Upper lobe of right lung (tissue), 1 donor: ENCODE measurements around the gene CEP72. TPM values are rescaled to one million over a fixed set of nuclear protein-coding genes. Genes with fewer than 3 reads are reported as not detected.

Experiments
- ATAC-seq: fragments of 200-7000 bp; cut with Tn5 transposase; one replicate; pipeline ENCODE4 v1.9.1; 2020; ENCODE audit warnings: mild to moderate bottlenecking, moderate library complexity
- DNase-seq: peaks from one replicate; pipeline ENCODE4 v3.0.0-alpha.2; 2020
- H3K27ac ChIP-seq: fragments of 200-600 bp; one replicate; pipeline ENCODE4 v1.8.0; 2022
- H3K27me3 ChIP-seq: fragments of 200-600 bp; one replicate; pipeline ENCODE4 v1.8.0; 2022; ENCODE audit warnings: mild to moderate bottlenecking
- H3K36me3 ChIP-seq: fragments of 200-600 bp; one replicate; pipeline ENCODE4 v1.8.0; 2022
- H3K4me1 ChIP-seq: fragments of 200-600 bp; one replicate; pipeline ENCODE4 v1.8.0; 2022
- H3K4me3 ChIP-seq: fragments of 200-600 bp; one replicate; pipeline ENCODE4 v1.8.0; 2022; ENCODE audit warnings: mild to moderate bottlenecking
- H3K9me3 ChIP-seq: fragments of 200-600 bp; one replicate; pipeline ENCODE4 v1.8.0; 2022
- intact Hi-C: fragments of 100-400 bp; cut with DNase I; formaldehyde crosslinking; loops from one replicate; pipeline ENCODE4 v1.11.0; 2022
- total RNA-seq: library from RNA; stranded (reverse); fragmentation: NEBNext Ultra II Directional; extraction: Animal tissue kit (Norgen Biotek cat#: 25700); gene quantifications from one replicate; pipeline ENCODE4 v1.2.1, GENCODE V29; 2021
- TF ChIP-seq, protein P1 (sequence below): fragments of 200-600 bp; IDR thresholded peaks from one replicate; pipeline ENCODE4 v1.8.0; 2022; ENCODE audit warnings: antibody characterized with exemption
- donor health status: DM: no; HTN: yes; CAD: no; lungs with severe emphysema.

The CEP72 gene
- total RNA-seq, 1 donor from 2014 or later = 13.2 TPM

DNA sequence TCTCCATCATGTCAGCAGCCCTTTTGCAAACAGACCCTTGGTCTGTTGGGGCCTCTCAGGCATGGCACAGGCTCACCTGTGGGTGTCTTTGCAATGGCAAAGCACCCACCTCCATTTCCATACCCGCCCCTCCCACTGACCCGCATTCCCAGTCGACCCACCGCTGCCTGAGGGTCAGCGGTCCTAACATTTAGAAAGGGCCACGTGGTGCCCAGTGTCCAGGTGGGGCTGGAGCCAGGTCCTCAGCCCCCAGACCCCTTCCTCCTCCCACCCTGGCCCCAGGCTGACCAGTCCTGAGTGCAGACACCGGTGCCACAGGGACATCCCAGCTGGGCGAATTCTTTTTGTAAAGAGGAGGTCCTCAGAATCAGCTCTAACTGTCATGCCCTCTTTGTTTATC lies 43.3 kb upstream of the CEP72 start:
- DNase-seq = no peak
- Histone ChIP-seq H3K27me3 (peaks cover 59% of the 10 kb centered on the region), H3K9me3 (no peaks in the 10 kb centered on the region), H3K4me1 (no peaks in the 10 kb centered on the region), H3K4me3 (no peak overlapping the region), H3K27ac (no peak overlapping the region), H3K36me3 (no peaks in the 10 kb centered on the region)
- TF ChIP-seq, protein P1, sequence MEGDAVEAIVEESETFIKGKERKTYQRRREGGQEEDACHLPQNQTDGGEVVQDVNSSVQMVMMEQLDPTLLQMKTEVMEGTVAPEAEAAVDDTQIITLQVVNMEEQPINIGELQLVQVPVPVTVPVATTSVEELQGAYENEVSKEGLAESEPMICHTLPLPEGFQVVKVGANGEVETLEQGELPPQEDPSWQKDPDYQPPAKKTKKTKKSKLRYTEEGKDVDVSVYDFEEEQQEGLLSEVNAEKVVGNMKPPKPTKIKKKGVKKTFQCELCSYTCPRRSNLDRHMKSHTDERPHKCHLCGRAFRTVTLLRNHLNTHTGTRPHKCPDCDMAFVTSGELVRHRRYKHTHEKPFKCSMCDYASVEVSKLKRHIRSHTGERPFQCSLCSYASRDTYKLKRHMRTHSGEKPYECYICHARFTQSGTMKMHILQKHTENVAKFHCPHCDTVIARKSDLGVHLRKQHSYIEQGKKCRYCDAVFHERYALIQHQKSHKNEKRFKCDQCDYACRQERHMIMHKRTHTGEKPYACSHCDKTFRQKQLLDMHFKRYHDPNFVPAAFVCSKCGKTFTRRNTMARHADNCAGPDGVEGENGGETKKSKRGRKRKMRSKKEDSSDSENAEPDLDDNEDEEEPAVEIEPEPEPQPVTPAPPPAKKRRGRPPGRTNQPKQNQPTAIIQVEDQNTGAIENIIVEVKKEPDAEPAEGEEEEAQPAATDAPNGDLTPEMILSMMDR = no peak
- ATAC-seq = no peak
- intact Hi-C loops = no loop called here

DNA sequence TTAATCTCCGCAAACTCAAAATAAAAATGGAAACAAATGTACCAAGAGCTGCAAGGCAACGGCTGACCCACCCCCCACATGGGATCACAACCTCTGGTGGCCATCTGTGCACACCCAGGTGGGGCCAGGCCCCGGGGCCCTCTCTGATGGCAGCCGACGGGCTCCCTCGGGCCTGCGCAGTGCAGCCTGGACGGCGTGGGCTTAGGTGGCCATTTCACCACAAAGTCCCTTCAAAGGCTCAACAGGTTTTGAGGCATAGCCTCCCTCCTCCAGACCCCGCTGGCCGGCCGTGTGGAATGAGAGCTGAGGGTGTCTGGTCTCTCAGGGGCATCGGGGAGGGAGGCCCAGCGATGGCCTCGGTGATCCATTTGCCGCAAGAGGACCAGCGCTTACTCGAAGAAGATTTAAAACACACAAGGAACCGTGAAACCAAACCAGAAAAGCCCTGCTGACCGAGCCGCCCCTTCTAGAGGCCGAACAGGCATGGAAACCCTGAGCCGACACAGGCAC lies 42.7 kb upstream of the CEP72 start:
- intact Hi-C loops = no loop called here
- Histone ChIP-seq H3K27ac (no peak overlapping the region), H3K27me3 (peaks cover 64% of the 10 kb centered on the region), H3K9me3 (no peaks in the 10 kb centered on the region), H3K4me1 (no peaks in the 10 kb centered on the region), H3K36me3 (no peaks in the 10 kb centered on the region), H3K4me3 (no peak overlapping the region)
- ATAC-seq = no peak
- TF ChIP-seq, protein P1 = no peak
- no peak for DNase-seq

DNA sequence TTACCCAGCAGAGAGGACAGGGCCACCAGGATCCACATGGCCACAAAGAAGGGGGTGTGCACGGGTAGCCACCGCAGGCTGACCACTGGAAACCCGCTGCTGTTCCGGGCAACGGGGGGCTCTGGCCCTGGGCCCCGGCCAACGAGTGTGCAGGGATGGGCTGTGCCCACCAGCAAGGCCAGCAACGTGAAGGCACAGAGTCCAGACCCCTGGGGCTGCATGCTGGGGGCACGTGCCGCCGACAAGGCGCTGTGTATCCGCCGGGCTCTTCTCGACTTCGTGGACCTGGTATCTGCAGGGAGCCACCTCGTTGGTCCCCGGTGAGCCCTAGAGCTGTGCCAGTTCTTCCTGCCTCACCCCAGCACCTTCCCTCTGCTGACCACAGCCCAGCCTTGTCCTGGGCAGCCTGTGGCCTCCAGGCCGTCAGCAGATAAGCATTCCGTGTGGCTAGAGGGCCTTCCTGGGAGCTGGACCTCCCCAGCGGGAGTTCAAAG lies 42.2 kb upstream of the CEP72 start:
- H3K4me3 ChIP-seq = no peak overlapping the region
- no peak overlapping the region for H3K27ac ChIP-seq
- H3K4me1 ChIP-seq = no peaks in the 10 kb centered on the region
- TF ChIP-seq, protein P1 = no peak
- DNase-seq = no peak
- peaks cover 64% of the 10 kb centered on the region for H3K27me3 ChIP-seq
- intact Hi-C loops = no loop called here
- ATAC-seq = no peak
- H3K36me3 ChIP-seq = no peaks in the 10 kb centered on the region
- no peaks in the 10 kb centered on the region for H3K9me3 ChIP-seq

DNA sequence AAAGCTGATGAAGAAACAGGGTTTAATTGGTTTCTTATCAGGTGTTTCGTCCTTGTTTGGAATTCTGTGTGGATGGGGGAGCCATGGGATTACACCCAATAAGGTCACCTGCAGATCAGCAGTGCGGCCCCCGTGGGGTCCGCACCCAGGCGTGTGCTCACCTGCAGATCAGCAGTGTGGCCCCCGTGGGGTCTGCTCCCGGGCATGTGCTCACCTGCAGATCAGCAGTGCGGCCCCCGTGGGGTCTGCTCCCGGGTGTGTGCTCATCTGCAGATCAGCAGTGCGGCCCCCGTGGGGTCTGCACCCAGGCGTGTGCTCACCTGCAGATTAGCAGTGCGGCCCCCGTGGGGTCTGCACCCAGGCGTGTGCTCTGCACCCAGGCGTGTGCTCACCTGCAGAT lies 41.7 kb upstream of the CEP72 start:
- Histone ChIP-seq H3K4me1 (no peaks in the 10 kb centered on the region), H3K27me3 (peaks cover 64% of the 10 kb centered on the region), H3K9me3 (no peaks in the 10 kb centered on the region), H3K4me3 (no peak overlapping the region), H3K27ac (no peak overlapping the region), H3K36me3 (no peaks in the 10 kb centered on the region)
- DNase-seq (no peak), ATAC-seq (no peak)
- intact Hi-C loops = no loop called here
- TF ChIP-seq, protein P1 = no peak

DNA sequence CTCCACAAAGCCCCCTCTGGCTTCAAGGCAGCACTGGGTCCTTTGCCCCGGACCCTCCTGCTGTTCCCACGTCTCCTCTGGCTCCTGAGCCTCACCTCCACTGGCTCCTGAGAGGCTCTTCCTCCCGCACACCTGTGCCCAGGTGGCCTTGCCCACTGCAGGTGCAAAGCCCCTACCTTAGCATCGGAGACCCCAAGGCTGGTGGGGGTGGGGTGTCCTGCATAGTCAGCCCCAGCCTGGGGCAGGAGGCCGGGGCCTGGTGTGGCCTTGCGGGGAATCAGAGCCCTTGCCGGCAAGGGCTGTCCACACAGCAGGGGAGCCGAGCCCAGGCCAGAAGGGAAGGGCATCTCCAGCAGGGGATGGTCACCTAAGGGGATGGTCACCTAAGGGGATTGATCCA lies 41.3 kb upstream of the CEP72 start:
- Histone ChIP-seq H3K36me3 (no peaks in the 10 kb centered on the region), H3K9me3 (no peaks in the 10 kb centered on the region), H3K4me3 (no peak overlapping the region), H3K4me1 (no peaks in the 10 kb centered on the region), H3K27ac (no peak overlapping the region), H3K27me3 (peaks cover 61% of the 10 kb centered on the region)
- DNase-seq (no peak), ATAC-seq (no peak)
- TF ChIP-seq, protein P1 = no peak
- intact Hi-C loops = no loop called here

DNA sequence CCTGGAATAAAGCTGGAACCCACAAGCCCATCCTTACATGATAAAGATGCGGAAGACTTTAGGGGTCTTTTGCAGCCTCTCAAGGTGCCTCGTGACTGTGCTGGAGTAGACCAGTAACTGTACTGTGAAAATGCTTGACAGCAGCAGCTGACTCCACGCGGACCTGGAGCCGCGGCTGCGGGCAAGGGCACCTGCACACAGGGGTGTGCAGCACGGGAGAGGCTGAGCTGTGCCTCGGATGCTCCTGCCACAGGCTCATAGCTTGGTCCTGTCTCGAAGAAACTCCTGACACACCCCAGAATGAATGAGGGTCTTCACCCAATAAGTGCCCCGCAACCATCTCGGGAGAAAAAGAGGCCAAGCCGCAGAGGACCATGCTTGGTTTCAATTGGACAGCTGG lies 40.3 kb upstream of the CEP72 start:
- TF ChIP-seq, protein P1 = no peak
- no peak overlapping the region for H3K27ac ChIP-seq
- H3K36me3 ChIP-seq = no peaks in the 10 kb centered on the region
- intact Hi-C loops = no loop called here
- ATAC-seq (no peak), DNase-seq (no peak)
- no peaks in the 10 kb centered on the region for H3K4me1 ChIP-seq
- no peaks in the 10 kb centered on the region for H3K9me3 ChIP-seq
- no peak overlapping the region for H3K4me3 ChIP-seq
- H3K27me3 ChIP-seq = peaks cover 52% of the 10 kb centered on the region
